NCI-H2196 treated with DMSO at 0.1 percent for 48 hours (cell line): ENCODE measurements around the gene ETS1.

Experiments used
- DNase-seq: peaks from one replicate; lab custom pipeline; 2025; ENCODE audit not compliant: unreplicated experiment; lab: John Stamatoyannopoulos, UW

Gene ETS1

DNA sequence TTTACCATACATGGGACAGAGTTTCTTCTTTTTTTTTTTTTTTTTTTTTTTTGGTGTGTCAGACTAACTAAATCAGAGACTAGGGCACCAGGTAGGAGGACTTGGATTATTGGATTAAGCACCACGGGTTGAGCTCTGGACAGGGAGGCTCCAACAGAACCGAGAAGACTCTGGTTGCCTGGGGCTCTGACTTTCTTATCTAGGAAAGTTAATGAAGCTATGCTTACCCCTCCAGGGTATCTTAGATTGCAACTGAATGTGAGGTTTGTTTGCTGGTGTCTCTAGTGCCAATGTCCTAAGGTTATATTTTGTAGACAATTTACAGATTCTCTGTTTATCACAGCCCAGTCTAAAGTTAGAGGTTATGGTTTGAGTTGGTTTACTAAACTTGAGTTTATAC lies 18.1 kb downstream of the ETS1 start:
- no peak for DNase-seq

DNA sequence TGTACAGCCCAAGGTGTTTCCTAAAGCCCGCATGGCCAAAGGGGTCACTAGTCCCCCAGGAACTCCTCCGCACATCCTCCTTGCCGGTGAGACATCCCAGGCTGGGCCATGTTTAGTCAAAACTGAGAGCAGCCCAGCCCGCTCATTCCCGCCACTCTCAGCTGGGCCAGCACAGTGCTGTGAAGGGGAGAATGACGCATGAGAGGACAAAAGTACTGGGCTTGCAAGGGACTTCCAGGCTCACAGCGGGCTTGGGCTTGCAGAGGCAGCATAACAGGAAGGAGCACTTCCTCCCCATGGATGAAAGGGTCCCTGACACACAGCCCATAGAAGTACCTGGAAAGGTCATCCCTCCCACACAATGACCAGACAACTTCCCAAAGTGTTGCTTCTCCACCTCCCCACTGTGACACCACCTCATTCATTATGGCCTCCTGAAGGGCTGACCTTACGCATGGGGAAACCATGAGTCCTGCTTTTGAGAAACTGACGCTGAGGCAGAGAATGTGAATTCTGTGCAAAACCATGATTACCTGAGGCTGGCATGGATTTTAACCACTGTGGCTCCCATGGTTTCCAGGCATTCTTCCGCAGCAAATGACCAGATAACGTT lies 19.1 kb downstream of the ETS1 start:
- DNase-seq: no peak

DNA sequence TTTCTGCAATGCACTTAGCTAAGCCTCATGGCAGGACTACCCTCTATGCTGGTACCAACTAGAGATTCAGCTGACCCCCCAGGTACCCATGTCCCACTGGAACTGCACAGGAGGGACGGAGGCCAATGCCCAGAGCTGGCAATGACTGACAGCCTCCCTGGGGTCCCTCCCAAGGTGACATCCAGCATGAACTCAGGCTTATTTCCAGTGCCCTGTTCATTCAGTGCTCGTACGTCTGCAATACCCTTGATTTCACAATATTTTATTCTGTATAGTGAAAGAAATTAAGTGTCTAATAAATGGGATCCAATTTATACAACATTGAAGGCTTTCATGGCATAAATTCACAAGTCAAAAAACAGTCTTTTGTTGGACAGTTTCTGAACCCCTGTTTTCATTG lies 20.2 kb downstream of the ETS1 start:
- DNase-seq: no peak

DNA sequence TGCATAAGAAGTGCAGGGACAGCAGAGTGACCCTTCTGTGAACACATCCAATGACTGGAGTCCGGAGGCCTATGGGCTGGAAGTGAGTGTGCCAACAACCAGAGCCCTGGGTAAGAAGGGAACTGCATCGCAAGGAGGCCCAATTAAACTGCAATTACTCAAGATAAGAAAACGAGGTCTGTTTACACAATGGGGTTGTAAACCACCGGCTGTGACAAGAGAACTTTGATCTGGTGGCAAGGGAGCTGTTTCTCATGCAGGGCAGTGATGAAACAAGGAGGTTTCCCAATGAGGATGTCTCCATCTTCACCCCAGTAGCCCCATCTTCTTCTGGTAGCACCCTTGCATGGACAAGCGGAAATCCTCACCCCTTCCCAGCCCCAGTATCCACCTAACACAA lies 21.5 kb downstream of the ETS1 start:
- DNase-seq: no peak

DNA sequence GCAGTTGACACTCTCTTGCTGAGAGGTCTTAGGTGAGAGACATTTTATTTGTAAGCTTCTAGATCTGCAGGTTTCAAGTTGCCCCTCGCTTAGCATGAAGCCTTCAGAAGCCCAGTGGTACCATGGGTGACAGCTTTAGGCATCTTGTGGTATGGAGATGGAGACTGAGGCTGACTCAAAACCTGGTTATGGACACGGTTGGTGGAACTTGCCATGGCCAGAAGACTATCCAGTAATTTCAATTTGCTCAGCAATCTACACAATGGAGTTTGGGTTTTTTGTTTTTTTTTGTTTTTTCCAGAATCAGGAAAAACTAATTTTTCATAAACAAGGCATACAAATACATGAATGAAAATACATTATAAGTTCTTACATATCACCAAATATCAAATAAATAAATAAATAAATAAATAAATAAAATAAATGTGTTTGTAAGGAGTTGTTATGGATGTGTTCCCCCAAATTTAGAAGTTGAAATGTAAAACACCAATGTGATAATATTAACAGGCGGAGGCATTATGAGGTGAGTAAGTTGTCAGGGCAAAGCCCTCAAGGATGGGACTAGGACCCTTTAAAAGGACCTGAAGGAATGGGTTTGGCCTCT lies 22.6 kb downstream of the ETS1 start:
- DNase-seq: no peak

DNA sequence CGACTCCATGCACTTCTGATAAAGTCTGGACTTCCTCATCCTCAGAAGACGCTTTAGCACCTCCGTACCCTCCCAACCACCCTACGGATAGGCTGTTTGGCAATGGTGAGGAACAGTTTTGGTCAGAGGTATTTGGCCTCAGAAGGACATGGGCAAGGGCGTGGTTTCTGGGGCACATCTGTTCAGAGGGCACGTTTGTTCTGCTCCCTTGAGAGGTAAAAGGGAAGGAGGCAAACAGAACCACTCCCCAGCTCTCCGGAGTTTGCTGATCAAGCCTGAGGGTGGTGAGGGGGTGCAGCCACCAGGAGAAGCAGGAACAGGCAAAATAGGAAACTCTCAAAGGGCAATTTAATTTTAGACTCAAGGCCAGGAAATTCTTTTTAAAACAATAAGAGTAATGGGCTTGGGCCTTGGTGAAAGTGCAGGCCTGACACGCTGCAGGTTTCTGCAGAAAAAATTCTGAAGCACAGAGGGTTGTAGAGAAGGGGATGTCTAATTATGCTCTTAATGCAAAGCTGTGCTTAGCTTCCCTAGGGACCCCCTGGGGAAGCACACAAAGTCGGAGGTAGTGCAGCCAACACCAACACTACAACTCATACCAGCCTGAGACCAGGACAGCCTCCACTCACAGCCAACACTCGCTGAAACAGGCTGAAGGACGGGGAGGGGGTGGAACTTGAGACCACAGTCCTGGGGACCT lies 23.3 kb downstream of the ETS1 start:
- DNase-seq: no peak

DNA sequence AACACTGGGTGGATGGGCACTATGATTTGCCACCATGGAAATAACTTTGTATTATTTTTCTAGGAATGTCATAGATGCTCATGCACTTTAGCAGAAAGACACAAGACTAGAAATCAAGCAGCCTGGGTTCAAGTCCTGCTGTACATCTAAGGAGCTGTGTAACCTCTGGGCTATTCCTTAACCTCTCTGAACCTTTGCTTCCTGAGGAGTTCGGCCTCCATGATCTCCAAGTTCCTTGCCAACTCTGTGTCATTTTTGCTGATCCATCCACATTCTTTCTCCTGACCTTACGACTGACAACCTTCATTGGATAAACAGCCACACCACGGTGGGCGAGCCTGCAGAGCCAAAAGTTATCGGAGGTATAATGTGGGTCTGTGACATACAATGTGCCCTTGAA lies 24.1 kb downstream of the ETS1 start:
- no peak for DNase-seq

DNA sequence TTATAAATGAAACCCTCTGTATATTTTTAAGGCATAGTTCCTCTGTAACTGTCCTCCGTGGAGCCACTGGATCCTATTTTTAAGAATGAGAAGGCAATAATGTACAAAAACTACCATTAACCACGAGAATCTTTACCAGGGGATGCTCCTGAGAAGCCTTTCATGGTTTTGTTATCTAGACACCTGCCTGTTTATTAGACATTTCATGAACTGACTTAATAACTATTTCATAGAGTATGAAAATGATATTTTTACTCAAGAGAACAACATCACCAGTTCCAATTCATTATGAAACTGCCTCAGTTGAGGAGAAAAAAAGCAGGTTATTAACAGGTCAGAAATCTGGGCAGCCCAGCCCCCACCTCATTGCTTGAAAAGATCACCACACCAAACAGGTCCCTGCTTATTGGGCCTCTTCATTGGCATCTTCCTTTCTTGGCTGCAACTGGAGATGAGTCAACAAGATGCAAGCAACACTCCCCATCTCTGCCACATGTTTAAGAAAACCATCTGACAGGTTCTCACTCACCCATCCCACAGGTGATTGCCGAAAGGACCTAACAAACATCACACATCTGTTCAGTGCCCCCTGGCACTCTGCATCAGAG lies 27.8 kb downstream of the ETS1 start:
- no peak for DNase-seq

DNA sequence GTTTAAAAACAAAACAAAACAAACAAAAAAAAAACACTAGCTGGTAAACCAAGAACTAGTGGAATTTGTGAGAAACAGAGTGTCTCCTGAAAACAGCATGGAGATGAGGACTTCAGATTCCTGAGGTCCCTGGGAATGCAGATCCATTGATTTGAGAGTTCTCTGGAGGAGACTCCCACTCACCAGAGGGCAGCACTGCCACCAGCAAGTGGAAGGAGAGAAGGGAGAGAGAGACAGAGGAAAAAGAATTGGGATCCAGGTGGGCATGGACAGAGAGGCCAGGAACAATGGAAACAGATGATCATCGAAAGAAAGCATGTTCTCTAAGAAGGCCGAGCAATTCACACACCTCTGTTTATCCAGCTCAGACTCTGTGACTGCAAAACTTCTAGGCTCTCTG lies 31.8 kb downstream of the ETS1 start:
- DNase-seq: no peak

DNA sequence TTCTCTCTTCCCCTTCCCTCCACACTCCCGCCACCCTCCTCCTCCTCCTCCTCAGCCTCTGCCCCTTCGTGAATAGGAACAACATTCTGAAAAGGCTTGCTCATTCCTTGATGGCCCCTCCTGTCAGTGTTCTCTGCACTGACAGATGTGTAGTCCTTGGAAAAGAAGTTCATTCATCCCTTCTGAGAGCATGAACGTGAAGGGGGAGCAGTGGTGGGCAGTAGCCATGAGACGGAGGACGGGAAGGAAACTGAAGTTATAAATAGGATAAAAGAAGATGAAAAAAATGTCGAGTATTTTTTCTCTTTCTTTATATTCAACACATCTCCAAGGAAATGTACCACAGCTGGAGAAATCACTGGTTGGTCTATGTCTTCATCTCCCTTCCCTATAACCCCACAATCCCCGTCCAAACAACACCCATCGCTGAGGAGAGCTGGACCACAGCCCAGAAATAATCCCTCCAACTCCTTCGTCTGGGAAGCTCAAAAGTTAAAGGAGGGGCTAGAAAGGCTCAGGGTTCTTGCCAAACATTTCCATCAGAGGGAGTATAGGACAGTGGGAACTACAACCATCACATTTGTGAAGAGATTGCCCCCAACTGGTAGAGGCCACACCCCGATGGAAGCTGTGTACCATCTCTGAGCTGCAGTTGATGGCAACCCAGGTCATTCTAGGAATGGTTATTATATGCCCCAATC lies 33.5 kb downstream of the ETS1 start:
- DNase-seq: no peak

DNA sequence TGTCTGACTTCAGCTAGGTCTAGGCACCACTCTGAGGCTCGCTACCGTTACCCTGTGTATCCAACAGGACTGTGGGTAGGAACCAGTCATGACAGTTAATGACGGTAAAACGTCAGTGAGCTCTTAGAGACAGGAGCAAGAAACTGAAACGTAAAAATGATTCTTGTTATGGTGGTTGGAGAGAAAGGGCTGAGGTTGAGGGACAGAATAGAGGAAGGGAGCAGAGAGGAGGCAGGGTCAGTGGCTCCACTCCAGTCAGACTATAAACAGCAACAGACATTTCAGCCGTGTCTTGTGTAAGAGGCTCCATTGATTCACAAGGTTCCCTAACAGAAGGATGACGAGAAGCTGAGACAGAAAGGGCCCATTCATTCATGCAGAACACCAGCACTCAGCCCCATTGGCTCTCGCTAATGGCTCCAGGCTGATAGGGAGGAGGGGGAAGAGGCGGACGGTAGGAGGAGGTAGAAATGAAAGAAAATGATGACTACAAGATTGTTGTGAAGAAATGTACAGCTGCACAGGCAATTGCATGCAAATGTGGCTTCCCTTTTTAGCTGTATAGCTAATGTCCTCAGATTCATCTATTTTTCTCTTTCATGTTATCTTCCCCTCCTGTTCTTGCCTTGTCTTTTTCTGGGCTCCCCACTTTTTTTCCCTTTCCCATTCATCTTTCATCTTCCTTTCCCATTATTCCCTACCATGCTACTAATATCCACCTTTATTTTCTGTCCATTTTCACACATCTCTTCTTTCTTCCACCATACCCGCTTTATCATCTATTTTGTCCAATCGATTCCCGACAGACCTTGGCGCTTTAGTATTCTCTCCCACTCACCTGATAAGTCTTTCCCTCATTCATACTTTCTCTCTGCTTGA lies 34.3 kb downstream of the ETS1 start:
- no peak for DNase-seq

DNA sequence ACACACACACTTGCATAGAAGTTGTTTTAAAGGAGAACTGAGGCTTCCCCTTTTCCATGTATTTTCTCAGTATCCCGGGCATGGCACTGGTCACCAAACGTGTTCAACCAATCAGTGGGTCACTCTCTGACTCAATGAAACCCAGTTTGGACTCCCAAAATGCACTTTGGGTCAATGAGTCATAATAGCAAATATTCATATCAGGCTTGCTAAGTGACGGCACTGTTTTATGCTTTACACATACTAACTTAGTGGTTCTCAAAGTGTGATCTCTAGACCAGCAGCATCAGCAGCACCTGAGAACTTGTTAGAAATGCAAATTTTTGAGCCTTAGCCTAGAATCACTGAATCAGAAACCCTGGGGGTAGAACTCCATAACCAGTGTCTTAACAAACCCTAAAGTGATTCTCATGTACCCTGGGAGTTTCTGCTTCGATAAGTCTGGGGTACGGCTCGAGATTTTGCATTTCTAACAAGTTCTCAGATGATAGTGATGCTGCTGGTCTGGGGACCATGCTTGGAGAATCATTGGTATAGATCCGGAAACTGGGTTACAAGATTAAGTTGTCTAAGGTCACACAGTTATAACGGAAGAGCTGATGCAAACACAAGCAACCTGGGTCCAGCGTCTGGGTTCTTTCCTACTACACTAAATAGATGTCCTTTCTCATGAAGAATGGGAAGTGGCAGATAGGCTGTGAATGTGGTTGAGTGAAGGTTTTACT lies 35.6 kb downstream of the ETS1 start:
- no peak for DNase-seq

DNA sequence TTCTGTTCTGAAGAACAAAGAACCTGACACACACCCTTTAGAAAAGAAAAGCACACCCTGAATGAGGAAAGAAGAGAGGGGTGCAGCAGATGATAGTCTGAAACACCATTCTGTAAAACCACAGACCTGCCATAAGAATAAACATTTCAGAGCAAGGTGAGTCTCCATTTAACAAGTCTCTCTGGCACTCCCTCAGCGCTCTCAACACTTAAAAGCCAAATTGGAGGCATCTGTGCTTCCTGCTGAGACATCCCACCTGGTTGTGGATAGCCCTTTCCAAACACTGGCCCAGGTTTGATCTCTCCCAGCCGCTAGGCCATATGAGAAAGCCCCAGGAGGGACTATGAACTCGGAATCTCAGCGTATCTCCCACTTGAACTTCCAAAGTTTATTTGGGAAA lies 36.3 kb downstream of the ETS1 start:
- no peak for DNase-seq

DNA sequence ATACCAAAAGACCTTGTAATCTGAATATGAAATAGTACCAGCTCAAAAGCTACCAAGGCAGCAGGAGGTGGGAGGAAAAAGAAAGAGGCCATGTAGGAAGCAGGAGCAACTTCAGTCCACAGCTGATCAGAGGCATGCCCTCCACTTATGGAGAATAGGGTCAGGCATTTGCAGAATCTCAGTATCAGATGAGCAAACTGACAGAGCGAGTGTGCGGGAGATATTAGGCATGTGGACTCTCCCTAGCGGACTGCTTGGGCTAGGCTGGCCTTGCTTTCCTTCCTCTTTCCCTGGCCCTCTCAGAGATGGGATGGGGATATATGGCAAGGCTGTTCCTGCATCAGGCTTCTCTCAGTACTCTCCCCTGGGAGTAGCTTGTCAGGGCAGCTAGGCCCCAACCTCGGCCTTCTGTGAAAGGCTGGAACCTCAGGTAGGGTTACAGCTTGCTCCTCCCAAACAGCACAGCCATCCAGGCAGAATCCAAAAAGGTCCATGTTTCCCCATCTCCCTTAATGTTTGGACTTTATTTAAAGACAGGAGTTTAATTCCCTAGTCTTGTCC lies 37.0 kb downstream of the ETS1 start:
- DNase-seq: no peak

DNA sequence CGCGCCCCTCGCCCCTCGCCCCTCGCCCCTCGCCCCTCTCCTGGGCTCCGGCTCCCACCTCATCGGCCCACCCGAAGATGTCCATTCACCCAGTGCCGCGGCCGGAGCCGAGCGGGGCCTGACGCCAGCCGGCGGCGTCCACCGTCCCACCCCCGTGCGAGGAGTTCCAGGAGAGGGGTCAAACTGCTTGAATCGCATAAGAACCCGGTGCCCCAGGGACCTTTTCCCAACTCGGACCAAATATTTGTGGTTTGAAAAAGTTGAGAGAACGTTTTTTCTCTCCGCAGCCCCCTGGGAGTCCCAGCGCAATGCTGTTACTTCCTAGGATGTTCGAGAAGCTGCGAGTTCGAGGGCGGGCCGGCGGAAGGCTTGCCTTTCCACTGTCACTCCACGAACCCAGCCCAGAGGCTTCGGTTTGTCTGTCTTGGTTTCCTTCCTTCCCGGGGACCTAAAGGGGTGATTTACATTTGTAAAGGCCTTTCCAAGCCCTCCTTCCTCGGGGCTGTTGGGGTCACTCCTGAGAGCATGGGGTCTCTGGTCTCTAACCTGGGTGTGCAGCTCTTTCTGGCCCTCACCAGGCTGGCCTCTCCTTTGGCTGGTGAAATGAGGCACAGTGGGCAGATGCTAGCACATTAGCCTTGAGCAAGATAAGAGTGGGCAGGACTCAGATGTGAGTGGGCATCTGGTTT lies 38.0 kb downstream of the ETS1 start:
- DNase-seq: no peak

DNA sequence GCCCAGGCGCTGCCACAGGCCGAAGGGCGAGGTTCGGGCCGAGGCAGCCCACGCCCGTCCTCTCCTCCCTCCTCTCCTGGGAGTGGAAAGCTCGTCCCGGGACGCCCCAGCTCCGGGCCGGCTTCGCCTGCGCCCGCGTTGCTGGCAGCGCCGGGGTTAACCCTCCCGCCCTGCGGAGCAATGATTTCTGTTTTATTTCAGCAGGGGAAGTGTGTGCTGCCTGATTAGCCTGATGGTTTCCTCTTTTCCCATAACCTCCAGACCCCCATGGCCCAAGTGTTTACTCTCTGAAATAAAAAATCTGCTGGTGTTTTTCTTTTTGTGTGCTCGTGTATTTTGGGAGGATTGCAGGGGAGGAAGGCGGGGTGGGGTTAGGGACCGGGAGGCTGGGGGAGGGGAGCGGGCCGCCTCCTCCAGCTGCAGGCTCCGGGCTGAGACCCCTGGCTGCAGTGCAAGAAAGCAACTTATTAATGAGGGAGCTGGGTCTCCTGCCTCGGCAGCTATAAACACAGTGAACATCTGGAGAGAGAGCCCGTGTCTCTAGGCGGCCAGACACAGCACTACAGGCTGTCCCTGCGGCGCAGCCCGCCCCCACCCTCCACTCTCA lies 38.6 kb downstream of the ETS1 start:
- DNase-seq: no peak

DNA sequence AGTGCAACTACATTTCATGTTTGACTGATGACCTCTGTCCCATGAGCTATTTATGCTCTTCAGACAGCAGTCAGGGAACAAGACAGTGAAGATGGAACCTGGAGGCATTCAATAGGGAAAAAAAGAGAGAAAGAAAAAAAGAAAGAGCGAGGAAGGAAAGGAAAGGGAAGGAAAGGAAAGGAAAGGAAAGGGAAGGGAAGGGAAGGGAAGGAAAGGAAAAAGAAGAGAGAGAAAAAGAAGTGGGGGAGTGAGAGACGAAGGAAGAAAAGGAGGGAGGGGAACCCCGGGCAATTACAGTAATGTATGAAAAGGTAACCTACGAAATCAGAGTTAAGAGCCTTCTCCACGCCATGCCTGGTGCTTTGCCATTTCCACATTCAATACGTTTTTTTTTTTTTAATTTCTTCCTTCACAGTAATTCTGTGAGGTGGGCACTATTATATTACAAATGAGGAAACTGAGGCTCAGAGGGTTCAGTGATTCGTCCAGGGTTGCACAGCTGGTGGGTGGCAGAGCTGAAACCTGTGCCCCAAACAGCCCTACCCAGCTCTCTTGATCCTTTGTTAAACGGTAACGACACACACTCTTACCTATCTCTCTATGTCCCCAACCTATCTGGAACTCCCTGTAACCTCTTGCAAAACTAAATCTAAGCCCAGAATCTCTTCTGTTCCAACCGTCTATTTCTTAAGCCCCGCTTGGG lies 39.3 kb downstream of the ETS1 start:
- DNase-seq: no peak

DNA sequence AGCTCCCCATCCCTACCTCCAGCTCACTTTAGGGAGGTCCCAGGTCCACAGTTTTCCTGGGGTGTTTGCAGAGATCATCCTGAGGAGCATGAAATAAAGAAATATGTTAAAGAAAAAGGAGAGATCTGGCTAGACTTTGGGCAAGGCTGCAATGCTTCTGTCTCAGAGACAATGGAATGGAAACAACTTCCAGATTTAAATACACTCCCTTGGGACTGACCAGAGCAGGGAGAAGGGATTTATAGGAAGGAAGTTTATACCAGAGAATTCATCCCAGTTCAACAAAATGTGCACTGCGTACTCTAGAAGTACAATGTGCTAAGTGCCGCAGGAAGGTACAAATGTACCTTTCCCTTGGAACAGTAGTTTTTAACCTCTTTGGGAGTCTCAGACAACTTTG lies 40.4 kb downstream of the ETS1 start:
- no peak for DNase-seq
